ENCODE data around the gene MAPKAPK2.

DNA sequence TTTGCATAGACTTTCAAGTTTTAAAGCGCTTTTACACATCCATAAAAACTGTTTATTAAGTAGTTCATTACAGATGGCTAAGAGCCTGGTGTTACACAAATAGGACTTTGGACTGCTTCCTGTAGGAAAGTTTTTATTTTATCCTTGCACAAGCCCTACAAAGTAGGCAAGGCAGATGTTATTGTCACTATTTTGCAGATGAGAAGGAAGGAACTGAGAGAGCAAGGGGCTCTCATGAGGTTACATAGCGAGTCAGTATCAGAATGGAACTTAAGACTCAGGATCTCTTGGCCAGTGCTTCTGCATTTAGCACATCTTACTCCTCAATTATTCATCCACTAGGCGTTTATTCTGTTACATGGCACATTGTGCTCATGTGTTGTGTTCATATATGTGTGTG is 2.6 kb upstream of the MAPKAPK2 start:
- TF ChIP-seq, protein P1, sequence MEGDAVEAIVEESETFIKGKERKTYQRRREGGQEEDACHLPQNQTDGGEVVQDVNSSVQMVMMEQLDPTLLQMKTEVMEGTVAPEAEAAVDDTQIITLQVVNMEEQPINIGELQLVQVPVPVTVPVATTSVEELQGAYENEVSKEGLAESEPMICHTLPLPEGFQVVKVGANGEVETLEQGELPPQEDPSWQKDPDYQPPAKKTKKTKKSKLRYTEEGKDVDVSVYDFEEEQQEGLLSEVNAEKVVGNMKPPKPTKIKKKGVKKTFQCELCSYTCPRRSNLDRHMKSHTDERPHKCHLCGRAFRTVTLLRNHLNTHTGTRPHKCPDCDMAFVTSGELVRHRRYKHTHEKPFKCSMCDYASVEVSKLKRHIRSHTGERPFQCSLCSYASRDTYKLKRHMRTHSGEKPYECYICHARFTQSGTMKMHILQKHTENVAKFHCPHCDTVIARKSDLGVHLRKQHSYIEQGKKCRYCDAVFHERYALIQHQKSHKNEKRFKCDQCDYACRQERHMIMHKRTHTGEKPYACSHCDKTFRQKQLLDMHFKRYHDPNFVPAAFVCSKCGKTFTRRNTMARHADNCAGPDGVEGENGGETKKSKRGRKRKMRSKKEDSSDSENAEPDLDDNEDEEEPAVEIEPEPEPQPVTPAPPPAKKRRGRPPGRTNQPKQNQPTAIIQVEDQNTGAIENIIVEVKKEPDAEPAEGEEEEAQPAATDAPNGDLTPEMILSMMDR (IDR thresholded peaks at IDR 0.05 in 2 of 3, conservative IDR thresholded peaks at IDR 0.05 in 1 of 3; ENCODE audit: borderline replicate concordance in 1 of 3, insufficient read depth in 1 of 3, low read depth in 2 of 3, low read length in 2 of 3) = no peak
- no peak for TF ChIP-seq CEBPB (IDR thresholded peaks at IDR 0.05; ENCODE audit: low read depth)
- no peak for TF ChIP-seq JUND (IDR thresholded peaks at IDR 0.05)
